ENCODE results near the gene IGSF21.

DNA sequence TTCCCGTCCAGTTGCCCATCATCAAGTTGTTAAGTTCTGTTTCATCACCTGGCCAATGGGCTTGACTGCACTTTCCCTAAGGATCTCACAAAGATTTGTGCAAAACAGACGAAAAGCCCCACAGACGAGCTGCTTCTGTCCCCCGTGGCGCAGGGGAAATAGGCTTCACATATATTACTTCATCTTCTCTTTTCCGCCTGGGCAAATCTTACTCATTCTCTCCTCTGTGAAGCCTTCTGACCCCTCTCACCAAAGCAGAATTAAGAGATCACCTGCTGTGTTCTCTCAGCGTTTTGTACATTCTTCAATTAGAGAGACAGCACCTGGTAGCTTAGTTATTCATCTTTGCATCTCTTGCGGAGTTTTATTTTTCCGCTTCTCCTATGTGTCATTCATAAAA, 129.8 kb downstream of the IGSF21 start:
- TF ChIP-seq POLR2A (IDR thresholded peaks at IDR 0.05), result no peak
- TF ChIP-seq, protein P1, sequence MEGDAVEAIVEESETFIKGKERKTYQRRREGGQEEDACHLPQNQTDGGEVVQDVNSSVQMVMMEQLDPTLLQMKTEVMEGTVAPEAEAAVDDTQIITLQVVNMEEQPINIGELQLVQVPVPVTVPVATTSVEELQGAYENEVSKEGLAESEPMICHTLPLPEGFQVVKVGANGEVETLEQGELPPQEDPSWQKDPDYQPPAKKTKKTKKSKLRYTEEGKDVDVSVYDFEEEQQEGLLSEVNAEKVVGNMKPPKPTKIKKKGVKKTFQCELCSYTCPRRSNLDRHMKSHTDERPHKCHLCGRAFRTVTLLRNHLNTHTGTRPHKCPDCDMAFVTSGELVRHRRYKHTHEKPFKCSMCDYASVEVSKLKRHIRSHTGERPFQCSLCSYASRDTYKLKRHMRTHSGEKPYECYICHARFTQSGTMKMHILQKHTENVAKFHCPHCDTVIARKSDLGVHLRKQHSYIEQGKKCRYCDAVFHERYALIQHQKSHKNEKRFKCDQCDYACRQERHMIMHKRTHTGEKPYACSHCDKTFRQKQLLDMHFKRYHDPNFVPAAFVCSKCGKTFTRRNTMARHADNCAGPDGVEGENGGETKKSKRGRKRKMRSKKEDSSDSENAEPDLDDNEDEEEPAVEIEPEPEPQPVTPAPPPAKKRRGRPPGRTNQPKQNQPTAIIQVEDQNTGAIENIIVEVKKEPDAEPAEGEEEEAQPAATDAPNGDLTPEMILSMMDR (IDR thresholded peaks at IDR 0.05), result no peak
